ENCODE measurements around the gene CHD6.
"Not testable (repeated sequence)": the region's sequence is repeated elsewhere in the genome, so short reads cannot be mapped to it uniquely, and the experiment has no call there.

Gene CHD6

GRCh38 chr20:41538810-41539596 lies 79.2 kb downstream of the CHD6 start:
- DNase-seq: no peak

- no peak for DNase-seq
Measured at GRCh38 chr20:41537865-41538264, 80.3 kb downstream of the CHD6 start.

- not testable (repeated sequence) for DNase-seq
Measured at GRCh38 chr20:41535551-41535950, 82.6 kb downstream of the CHD6 start.

GRCh38 chr20:41534842-41535241 lies 83.3 kb downstream of the CHD6 start:
- DNase-seq: no peak

- no peak for DNase-seq
Measured at GRCh38 chr20:41534170-41534569, 84.0 kb downstream of the CHD6 start.

- DNase-seq: no peak
Measured at GRCh38 chr20:41533537-41534136, 84.5 kb downstream of the CHD6 start.

GRCh38 chr20:41532935-41533334 lies 85.2 kb downstream of the CHD6 start:
- no peak for DNase-seq

- DNase-seq: no peak
Measured at GRCh38 chr20:41531518-41532275, 86.5 kb downstream of the CHD6 start.

- no peak for DNase-seq
Measured at GRCh38 chr20:41530923-41531322, 87.3 kb downstream of the CHD6 start.

- DNase-seq: no peak
Measured at GRCh38 chr20:41526327-41526726, 91.8 kb downstream of the CHD6 start.

- DNase-seq: peak; percentile 57
Measured at GRCh38 chr20:41524980-41525613, 93.1 kb downstream of the CHD6 start.

GRCh38 chr20:41523857-41524256 lies 94.3 kb downstream of the CHD6 start:
- no peak for DNase-seq

- DNase-seq: no peak
Measured at GRCh38 chr20:41513829-41514228, 104.3 kb downstream of the CHD6 start.

- DNase-seq: no peak
Measured at GRCh38 chr20:41512624-41513023, 105.6 kb downstream of the CHD6 start.

GRCh38 chr20:41510847-41511450 lies 107.2 kb downstream of the CHD6 start:
- DNase-seq: no peak

GRCh38 chr20:41510224-41510623 lies 108.0 kb downstream of the CHD6 start:
- no peak for DNase-seq

- DNase-seq: no peak
Measured at GRCh38 chr20:41509316-41510200, 108.6 kb downstream of the CHD6 start.

GRCh38 chr20:41508335-41508734 lies 109.8 kb downstream of the CHD6 start:
- no peak for DNase-seq

- DNase-seq: no peak
Measured at GRCh38 chr20:41507851-41508250, 110.3 kb downstream of the CHD6 start.

GRCh38 chr20:41507436-41507835 lies 110.7 kb downstream of the CHD6 start:
- no peak for DNase-seq

- no peak for DNase-seq
Measured at GRCh38 chr20:41506192-41506915, 111.8 kb downstream of the CHD6 start.

Measured in islet precursor cell (in vitro differentiated cells).